ENCODE results near the gene HMG20A. TPM values are rescaled to one million over a fixed set of nuclear protein-coding genes. Genes with fewer than 3 reads are reported as not detected.

The HMG20A gene
- total and polyA plus RNA-seq, 10 donors: 17.9 to 107 (median 77.2) TPM

DNA sequence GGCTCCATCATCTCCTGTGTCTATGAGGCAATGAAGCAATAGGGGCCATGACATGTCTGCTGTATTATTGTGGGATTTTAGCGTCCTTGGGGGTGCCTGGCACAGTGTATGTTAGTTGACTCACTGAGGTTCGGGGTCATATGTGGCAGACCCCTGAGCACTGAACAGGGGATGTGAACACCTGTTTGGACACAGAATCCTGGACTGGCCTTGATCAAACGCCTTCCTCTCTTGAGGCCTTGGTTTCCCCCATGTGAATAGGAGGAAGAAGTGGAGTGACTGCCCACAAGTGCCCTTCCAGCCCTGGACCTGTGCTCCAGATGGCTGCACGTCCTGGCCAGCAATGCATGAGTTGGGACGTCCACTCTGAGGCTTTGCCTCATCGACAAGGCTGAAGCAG lies 84.2 kb downstream of the HMG20A start:
- Histone ChIP-seq H3K4me3 (no peak overlapping the region), H3K9me3 (no peaks in the 10 kb centered on the region), H3K36me3 (peaks cover 0 to 9% (median 0%) of the 10 kb centered on the region in 6 donors), H3K4me1 (peaks cover 23 to 56% (median 43%) of the 10 kb centered on the region in 6 donors), H3K27ac (peak overlapping the region in 4 of 8 donors; percentile 75 to 85 (median 82)), H3K27me3 (replicated peaks in 1 of 7) (no peaks in the 10 kb centered on the region)
- TF ChIP-seq POLR2A (IDR thresholded peaks at IDR 0.05): no peak
- TF ChIP-seq POLR2AphosphoS5 (IDR thresholded peaks at IDR 0.05): no peak
- no peak for TF ChIP-seq CTCF (IDR thresholded peaks at IDR 0.05 in 8 of 11, conservative IDR thresholded peaks at IDR 0.05 in 3 of 11)
- intact Hi-C loops (cut with DNase I; ENCODE audit: low total_unique reads): no loop called here
- no peak for DNase-seq
- 66 to 82% (median 74%) methylated on average over 5 to 6 of the region's 6 CpGs for WGBS, 5 donors

DNA sequence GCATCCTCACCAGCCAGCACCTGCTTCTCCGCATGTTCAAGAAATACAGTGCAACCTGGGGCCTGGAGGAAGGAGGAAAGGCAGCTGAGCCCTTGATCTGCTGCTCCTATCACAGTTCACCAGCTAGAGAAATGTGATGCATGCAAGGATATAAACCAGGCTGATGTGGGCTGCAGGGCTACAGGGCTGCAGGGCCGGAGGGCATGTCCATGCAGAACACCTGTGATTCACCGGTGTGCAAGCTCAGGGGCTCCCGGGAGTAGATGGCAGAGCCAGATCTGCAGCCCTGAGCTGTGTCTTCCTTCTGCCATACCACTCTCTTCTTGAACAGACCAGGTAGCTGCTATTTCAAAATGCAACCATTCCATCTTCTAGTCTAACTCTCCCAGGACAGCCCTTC lies 84.9 kb downstream of the HMG20A start:
- H3K4me3 ChIP-seq: no peak overlapping the region
- 71 to 95% (median 92%) methylated on average over 2 to 4 of the region's 4 CpGs for WGBS, 5 donors
- peaks cover 27 to 61% (median 45%) of the 10 kb centered on the region in 6 donors for H3K4me1 ChIP-seq
- TF ChIP-seq POLR2AphosphoS5 (IDR thresholded peaks at IDR 0.05): no peak
- no peak for TF ChIP-seq CTCF (IDR thresholded peaks at IDR 0.05 in 8 of 11, conservative IDR thresholded peaks at IDR 0.05 in 3 of 11)
- no peak for TF ChIP-seq POLR2A (IDR thresholded peaks at IDR 0.05)
- DNase-seq: no peak
- H3K27me3 ChIP-seq (replicated peaks in 1 of 7): no peaks in the 10 kb centered on the region
- H3K9me3 ChIP-seq: no peaks in the 10 kb centered on the region
- intact Hi-C loops (cut with DNase I; ENCODE audit: low total_unique reads): no loop called here
- peaks cover 0 to 9% (median 0%) of the 10 kb centered on the region in 6 donors for H3K36me3 ChIP-seq
- H3K27ac ChIP-seq: peak overlapping the region in 6 of 8 donors; percentile 13 to 85 (median 80)

DNA sequence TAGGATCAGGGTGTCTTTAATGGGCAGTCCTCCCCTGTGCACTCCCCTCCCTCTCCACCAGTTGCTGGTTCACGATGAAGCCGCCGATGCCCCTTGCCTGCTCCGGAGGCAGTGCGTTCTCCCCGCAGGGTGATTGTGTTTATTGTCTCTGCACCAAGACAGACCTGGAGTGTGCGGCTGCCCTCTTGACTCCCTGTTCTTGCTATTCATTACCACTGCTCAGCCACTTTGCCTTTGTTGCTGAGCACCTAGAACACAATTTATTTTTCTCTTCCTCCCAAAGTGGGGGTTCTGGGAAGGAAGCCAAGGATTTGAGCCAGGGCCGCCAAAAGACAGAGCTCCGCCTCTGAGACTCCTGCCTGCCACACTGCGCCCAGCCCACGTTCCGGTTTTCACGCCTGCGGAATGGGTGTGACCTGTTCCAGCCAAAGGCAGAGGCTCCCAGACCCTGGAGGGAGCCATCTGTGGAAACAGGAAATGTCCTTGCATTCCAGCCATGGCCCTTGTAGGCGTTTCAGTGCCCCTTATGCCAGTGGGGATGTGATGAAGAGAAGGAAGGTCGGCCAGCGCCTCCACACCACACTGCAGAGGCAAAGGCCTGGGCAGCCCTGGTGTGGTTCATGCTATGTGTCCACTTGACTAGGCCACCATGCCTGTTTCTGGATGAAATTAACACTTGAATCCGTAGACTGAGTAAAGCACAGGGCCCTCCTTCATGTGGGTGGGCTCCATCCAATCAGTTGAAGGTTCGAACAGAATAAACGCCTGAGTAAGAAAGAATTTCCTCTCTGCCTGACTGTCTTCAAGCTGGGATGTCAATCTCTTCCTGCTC lies 85.8 kb downstream of the HMG20A start:
- WGBS, 5 donors: 56 to 76% (median 65%) methylated on average over 20 of the region's 20 CpGs
- intact Hi-C loops (cut with DNase I; ENCODE audit: low total_unique reads): no loop called here
- H3K27me3 ChIP-seq (replicated peaks in 1 of 7): no peaks in the 10 kb centered on the region
- H3K4me1 ChIP-seq: peaks cover 27 to 61% (median 45%) of the 10 kb centered on the region in 6 donors
- H3K27ac ChIP-seq: peak overlapping the region; percentile 51 to 92 (median 80)
- no peak overlapping the region for H3K4me3 ChIP-seq
- no peaks in the 10 kb centered on the region for H3K9me3 ChIP-seq
- DNase-seq: peak; percentile 89
- peak; percentile 80 to 88 (median 88) for TF ChIP-seq POLR2AphosphoS5 (IDR thresholded peaks at IDR 0.05)
- peak in 2 of 11 experiments; percentile 19 to 33 for TF ChIP-seq CTCF (IDR thresholded peaks at IDR 0.05 in 8 of 11, conservative IDR thresholded peaks at IDR 0.05 in 3 of 11)
- no peak for TF ChIP-seq POLR2A (IDR thresholded peaks at IDR 0.05)
- H3K36me3 ChIP-seq: peaks cover 0 to 9% (median 0%) of the 10 kb centered on the region in 6 donors
